Measurements from ENCODE around the gene C10orf90.

The C10orf90 gene

DNA sequence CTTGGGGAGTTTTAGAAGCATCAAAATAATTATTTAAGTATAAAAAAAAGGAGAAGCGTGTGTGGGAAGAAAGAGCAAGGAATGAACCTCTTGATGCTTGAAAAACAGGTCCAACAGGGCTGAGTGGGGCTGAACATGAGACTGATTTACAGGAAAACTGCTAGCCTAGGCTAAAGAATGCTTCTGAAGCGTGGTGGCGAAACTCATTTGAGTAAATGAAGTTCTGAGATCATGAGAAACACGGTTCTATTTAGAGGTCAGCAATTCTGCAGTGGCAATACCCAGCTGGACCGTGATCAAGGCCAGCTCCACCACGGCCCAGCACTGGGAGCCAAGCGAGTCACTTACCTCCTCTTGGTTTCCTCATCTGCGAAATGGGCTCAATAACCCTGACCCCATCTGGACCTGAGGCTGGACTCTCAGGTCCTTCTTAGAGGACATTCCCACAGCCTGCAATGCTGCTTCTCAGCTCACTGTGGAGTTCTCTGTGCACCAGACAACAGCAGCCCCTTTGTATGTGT is 142.1 kb downstream of the C10orf90 start:
- no peak for DNase-seq

DNA sequence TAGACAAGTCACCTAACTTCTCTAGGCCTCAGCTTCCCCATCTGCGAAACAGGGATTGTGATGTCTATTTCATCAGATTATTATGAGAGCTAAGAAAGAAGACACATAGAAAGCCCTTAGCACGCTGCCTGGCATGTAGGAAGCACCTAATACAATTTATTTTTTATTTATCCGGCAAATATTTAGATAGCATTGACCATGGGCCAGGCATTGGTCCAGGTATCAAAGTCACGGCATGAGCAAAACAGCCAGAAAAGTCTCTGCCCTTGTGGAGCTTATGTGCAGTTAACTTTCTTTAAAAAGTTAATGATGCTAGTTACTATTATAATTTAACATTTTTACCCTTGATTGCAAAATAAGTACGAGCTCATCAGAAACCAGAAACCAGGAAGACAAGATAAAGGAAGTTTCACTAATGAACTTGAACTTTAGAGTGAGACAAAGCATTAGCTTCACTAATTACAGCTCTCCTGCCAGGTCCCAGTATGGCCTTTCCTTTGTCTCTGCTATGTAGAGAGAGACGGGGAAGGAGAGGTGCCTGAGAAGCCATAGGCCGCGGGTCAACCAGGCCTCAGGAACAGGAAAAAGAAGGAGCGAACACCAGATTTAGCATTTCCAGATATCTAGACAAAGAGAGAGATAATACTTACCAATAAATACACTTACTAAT is 142.7 kb downstream of the C10orf90 start:
- no peak for DNase-seq

GRCh38 chr10:126525326-126525725 is 145.2 kb downstream of the C10orf90 start:
- DNase-seq = no peak

GRCh38 chr10:126524526-126524925 is 146.0 kb downstream of the C10orf90 start:
- no peak for DNase-seq

- DNase-seq = no peak
These were observed 147.4 kb downstream of the C10orf90 start for GRCh38 chr10:126523071-126523470.

GRCh38 chr10:126521399-126521798 is 149.1 kb downstream of the C10orf90 start:
- DNase-seq = no peak

DNA sequence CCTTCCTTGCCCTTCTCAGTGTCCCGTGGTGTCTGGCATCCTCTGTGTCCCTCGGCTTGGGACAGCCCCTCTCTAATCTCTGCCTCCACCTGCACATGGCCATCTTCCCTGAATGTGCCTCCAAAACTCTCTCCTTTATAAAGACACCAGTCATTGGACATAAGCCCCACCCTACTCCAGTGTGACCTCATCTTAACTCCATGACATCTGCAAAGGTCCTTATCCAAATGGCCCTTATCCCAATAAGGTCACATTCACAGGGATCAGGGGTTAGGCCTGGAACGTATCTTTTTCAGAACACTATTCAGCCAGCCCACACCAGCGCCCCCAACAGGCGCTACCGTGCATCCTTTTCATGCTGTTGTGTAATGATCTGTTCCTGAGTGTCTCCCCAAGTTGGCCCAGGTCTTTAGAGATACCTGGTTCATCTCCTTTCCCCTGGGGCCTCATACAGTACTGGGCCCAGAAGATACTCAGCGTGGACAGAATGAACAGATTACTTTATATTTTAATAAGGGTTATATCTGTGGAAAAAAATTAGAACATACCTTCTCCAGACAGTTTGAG is 149.7 kb downstream of the C10orf90 start:
- DNase-seq = no peak

DNA sequence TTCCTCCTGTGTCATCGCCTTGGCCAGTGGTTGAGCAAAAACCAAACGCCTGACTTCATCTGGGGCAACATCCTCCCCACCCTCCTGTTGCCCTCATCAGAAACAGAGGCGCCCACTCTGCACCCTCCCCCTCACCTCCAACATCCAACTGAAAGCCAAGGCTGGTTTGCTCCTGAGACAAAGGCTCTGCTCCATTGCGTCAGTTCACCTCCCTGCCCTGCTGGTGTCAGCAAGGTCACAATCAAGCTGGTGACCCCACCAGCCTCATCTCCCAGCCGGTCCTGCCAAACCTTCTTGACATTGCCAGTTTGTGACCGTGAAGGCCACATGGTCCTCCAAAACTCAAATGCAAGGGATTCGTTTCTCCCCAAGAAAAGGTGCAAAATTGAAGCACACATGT is 150.5 kb downstream of the C10orf90 start:
- DNase-seq = no peak

- DNase-seq = no peak
These were observed 151.3 kb downstream of the C10orf90 start for GRCh38 chr10:126519185-126519584.

GRCh38 chr10:126518218-126519080 is 152.0 kb downstream of the C10orf90 start:
- no peak for DNase-seq

- no peak for DNase-seq
These were observed 154.0 kb downstream of the C10orf90 start for GRCh38 chr10:126516515-126516914.

- no peak for DNase-seq
These were observed 158.5 kb downstream of the C10orf90 start for GRCh38 chr10:126511917-126512479.

GRCh38 chr10:126509182-126509581 is 161.3 kb downstream of the C10orf90 start:
- DNase-seq = no peak

GRCh38 chr10:126508535-126509040 is 161.9 kb downstream of the C10orf90 start:
- no peak for DNase-seq

GRCh38 chr10:126504761-126505112 is 165.8 kb downstream of the C10orf90 start:
- DNase-seq = no peak

GRCh38 chr10:126504063-126504760 is 166.3 kb downstream of the C10orf90 start:
- peak; percentile 73 for DNase-seq

GRCh38 chr10:126503392-126504062 is 167.0 kb downstream of the C10orf90 start:
- no peak for DNase-seq

GRCh38 chr10:126502441-126502840 is 168.1 kb downstream of the C10orf90 start:
- peak; percentile 95 for DNase-seq

- DNase-seq = no peak
These were observed 168.7 kb downstream of the C10orf90 start for GRCh38 chr10:126501828-126502227.

- peak; percentile 82 for DNase-seq
These were observed 169.6 kb downstream of the C10orf90 start for GRCh38 chr10:126500866-126501265.

- DNase-seq = no peak
These were observed 170.3 kb downstream of the C10orf90 start for GRCh38 chr10:126500185-126500584.

GRCh38 chr10:126499744-126500143 is 170.7 kb downstream of the C10orf90 start:
- peak; percentile 38 for DNase-seq

Data from fibroblast of skin of right quadriceps (primary cell).